ENCODE data around the gene RTN4R. TPM values are rescaled to one million over a fixed set of nuclear protein-coding genes. Genes with fewer than 3 reads are reported as not detected.

Gene RTN4R
- total RNA-seq, 4 donors from 2014 or later: 2.5 to 6.9 (median 3.6) TPM

- no peak overlapping the region for H3K27ac ChIP-seq
- DNase-seq (ENCODE audit: low spot score in 2 of 2): no peak
These were observed 16.6 kb downstream of the RTN4R start for GRCh38 chr22:20251491-20251890.

GRCh38 chr22:20249797-20250354 lies 18.2 kb downstream of the RTN4R start:
- H3K36me3 ChIP-seq: no peaks in the 10 kb centered on the region
- H3K4me1 ChIP-seq: peaks cover 0 to 48% (median under 1%) of the 10 kb centered on the region in 4 donors
- peak in 1 of 2 donors; percentile 16 for DNase-seq (ENCODE audit: low spot score in 2 of 2)
- TF ChIP-seq POLR2A (IDR thresholded peaks at IDR 0.05) (no peak), CTCF (IDR thresholded peaks at IDR 0.05) (no peak), EP300 (IDR thresholded peaks at IDR 0.05) (no peak)
- H3K27ac ChIP-seq: peak overlapping the region in 1 of 4 donors; percentile 40
- no peaks in the 10 kb centered on the region for H3K27me3 ChIP-seq
- no peaks in the 10 kb centered on the region for H3K9me3 ChIP-seq
- WGBS, 2 donors: 30 to 38% methylated on average over 8 to 9 of the region's 11 CpGs
- H3K4me3 ChIP-seq: no peak overlapping the region

More at GRCh38 chr22:20251491-20251890, 16.6 kb downstream of the RTN4R start:
- Histone ChIP-seq H3K4me1 (peaks cover 0 to 35% (median 0%) of the 10 kb centered on the region in 4 donors), H3K4me3 (no peak overlapping the region), H3K27me3 (no peaks in the 10 kb centered on the region), H3K36me3 (no peaks in the 10 kb centered on the region), H3K9me3 (no peaks in the 10 kb centered on the region)
- no peak for TF ChIP-seq POLR2A (IDR thresholded peaks at IDR 0.05)
- TF ChIP-seq CTCF (IDR thresholded peaks at IDR 0.05): no peak
- no peak for TF ChIP-seq EP300 (IDR thresholded peaks at IDR 0.05)

- TF ChIP-seq POLR2A (IDR thresholded peaks at IDR 0.05) (no peak), EP300 (IDR thresholded peaks at IDR 0.05) (no peak), CTCF (IDR thresholded peaks at IDR 0.05) (no peak)
- WGBS, 2 donors: 89 to 96% methylated on average over 6 to 11 of the region's 12 CpGs
- peaks cover 0 to 58% (median 6%) of the 10 kb centered on the region in 4 donors for H3K4me1 ChIP-seq
These were observed 19.6 kb downstream of the RTN4R start for GRCh38 chr22:20248461-20248978.

GRCh38 chr22:20247608-20248171 lies 20.4 kb downstream of the RTN4R start:
- TF ChIP-seq CTCF (IDR thresholded peaks at IDR 0.05) (no peak), EP300 (IDR thresholded peaks at IDR 0.05) (no peak), POLR2A (IDR thresholded peaks at IDR 0.05) (no peak)

More at GRCh38 chr22:20248461-20248978, 19.6 kb downstream of the RTN4R start:
- no peak overlapping the region for H3K27ac ChIP-seq
- no peaks in the 10 kb centered on the region for H3K27me3 ChIP-seq
- H3K36me3 ChIP-seq: no peaks in the 10 kb centered on the region
- no peak overlapping the region for H3K4me3 ChIP-seq
- no peaks in the 10 kb centered on the region for H3K9me3 ChIP-seq
- DNase-seq (ENCODE audit: low spot score in 2 of 2): no peak

GRCh38 chr22:20247010-20247505 lies 21.1 kb downstream of the RTN4R start:
- WGBS, 2 donors: 55 to 72% methylated on average over 11 to 16 of the region's 16 CpGs
- TF ChIP-seq CTCF (IDR thresholded peaks at IDR 0.05) (no peak), EP300 (IDR thresholded peaks at IDR 0.05) (no peak)
- Histone ChIP-seq H3K4me1 (peaks cover 0 to 72% (median 13%) of the 10 kb centered on the region in 4 donors), H3K27ac (peak overlapping the region in 1 of 4 donors; percentile 33), H3K36me3 (no peaks in the 10 kb centered on the region), H3K27me3 (no peaks in the 10 kb centered on the region), H3K4me3 (no peak overlapping the region), H3K9me3 (no peaks in the 10 kb centered on the region)
- DNase-seq (ENCODE audit: low spot score in 2 of 2): no peak

More at GRCh38 chr22:20247608-20248171, 20.4 kb downstream of the RTN4R start:
- no peaks in the 10 kb centered on the region for H3K36me3 ChIP-seq
- no peak for DNase-seq (ENCODE audit: low spot score in 2 of 2)
- no peaks in the 10 kb centered on the region for H3K9me3 ChIP-seq
- peaks cover 0 to 66% (median 13%) of the 10 kb centered on the region in 4 donors for H3K4me1 ChIP-seq
- 89 to 91% methylated on average over 6 of the region's 6 CpGs for WGBS, 2 donors
- H3K27me3 ChIP-seq: no peaks in the 10 kb centered on the region
- no peak overlapping the region for H3K4me3 ChIP-seq
- no peak overlapping the region for H3K27ac ChIP-seq

Measured in tibial nerve (tissue), 4 donors.